GM18502 (cell line): Measurements from ENCODE around the gene SSR3.
"Not testable (repeated sequence)": the region's sequence is repeated elsewhere in the genome, so short reads cannot be mapped to it uniquely, and the experiment has no call there.

Source experiments
- ATAC-seq: cut with Tn5 transposase; IDR thresholded peaks from one replicate; pipeline ENCODE4 v1.9.1; 2021; ENCODE audit warnings: mild to moderate bottlenecking; ENCODE audit not compliant: unreplicated experiment, poor library complexity

Gene SSR3

DNA sequence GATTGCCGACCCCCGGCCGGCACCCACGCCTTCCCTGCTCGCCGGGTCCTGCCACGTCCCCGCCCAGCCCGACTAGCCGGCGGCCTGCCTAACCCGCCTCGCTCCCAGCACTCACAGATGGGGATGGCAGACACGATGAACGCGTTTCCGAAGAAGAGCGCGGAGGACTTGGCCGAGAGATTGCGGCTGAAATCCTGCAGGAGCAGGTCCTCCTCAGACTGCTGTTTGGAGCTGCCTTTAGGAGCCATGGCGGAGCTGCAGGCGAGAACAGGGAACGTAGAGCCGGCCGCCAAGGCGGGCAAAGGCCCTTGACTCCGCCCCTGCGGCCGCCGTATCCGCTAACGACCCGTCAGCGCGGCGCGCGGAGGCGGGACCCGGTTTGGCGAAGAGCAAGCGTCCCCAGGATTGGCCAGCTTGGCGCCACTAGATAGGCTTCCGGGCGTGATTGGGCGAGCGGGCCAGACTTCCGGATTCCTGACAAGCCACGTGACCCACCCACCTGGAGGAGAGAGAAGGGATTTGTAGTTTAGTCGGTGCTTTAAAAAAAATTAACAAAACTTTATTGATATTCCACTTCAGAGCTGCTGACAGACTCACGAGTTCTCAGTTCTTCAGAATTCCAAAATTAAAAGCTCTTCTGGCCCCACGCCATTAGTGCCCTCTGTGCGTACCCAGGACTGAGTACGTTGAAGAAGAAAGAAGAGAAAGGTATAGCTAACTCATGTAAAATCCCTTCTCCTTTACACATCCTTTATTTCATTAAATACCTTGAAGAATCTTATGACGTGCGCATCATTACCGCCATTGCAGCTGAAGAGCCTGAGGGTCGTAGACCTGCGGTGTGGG is at the start of gene SSR3:
SSR3 (minus strand) TSS at position 276 of the 846 bp plus-strand sequence; CDS start at position 248, 28 bp downstream.
- ATAC-seq = peak; percentile 99

GRCh38 chr3:156604064-156604641 is 49.2 kb upstream of the SSR3 start:
- ATAC-seq = no peak

DNA sequence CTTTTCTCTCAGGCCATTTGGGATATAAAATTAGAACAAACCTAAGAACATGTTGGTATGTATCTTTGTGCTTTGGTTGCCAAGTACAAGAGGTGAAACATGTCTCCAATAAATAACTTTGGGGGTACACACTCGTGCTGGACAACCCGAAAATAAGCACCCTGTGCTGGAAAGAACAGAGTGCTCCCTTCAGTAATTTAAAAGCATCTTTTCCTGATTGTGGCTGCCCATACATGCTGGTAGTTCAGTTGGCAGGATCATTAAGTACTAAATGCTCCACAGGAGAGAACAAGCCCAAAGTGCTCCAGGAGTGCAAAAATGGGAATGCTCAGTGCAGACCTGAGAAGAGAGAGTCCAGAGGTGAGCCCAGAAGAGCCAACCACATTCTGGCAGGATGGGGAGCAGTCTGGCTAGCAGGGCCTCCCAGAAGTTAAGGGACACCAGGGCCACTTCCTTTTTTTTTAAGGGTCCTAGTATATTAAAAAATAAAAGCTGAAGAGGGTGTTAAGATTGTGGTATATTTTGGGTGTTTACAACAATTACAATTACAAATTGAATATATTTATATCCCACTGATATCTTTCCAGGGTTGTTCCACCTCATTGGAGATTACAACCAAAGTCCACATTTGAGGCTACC is 48.6 kb upstream of the SSR3 start:
- ATAC-seq = no peak

- no peak for ATAC-seq
Observed at GRCh38 chr3:156602424-156602823, 47.5 kb upstream of the SSR3 start.

DNA sequence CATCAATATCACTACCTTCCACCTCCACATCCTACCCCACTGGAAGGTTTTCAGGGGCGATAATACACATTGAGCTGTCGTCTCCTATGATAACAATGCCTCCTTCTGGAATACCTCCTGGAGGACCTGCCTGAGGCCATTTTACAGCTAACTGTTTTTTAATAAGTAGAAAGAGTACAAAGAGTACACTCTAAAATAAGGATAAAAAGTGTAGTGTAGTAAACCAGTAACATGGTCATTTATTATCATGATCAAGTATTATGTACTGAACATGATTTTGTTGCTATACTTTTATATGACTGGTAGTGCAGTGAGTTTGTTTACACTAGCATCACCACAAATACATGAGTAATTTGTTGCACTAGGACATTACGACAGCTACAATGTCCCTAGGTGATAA is 46.6 kb upstream of the SSR3 start:
- ATAC-seq = no peak

DNA sequence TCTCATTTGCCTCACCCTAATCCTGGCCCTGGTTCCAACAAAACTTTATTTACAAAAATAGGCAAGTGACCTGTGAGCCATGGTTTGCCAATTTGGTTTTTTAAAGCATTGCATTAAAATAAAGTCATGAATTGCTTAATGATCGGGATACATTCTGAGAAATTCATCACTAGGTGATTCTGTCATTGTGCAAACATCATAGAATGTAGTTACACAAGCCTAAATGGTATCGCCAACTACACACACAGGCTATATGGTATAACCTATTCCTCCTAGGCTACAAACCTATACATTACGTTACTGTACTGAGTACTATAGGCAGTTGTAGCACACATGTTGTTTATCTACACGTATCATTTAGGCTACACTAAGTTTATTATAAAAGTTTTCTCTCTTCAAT is 45.9 kb upstream of the SSR3 start:
- ATAC-seq = no peak

DNA sequence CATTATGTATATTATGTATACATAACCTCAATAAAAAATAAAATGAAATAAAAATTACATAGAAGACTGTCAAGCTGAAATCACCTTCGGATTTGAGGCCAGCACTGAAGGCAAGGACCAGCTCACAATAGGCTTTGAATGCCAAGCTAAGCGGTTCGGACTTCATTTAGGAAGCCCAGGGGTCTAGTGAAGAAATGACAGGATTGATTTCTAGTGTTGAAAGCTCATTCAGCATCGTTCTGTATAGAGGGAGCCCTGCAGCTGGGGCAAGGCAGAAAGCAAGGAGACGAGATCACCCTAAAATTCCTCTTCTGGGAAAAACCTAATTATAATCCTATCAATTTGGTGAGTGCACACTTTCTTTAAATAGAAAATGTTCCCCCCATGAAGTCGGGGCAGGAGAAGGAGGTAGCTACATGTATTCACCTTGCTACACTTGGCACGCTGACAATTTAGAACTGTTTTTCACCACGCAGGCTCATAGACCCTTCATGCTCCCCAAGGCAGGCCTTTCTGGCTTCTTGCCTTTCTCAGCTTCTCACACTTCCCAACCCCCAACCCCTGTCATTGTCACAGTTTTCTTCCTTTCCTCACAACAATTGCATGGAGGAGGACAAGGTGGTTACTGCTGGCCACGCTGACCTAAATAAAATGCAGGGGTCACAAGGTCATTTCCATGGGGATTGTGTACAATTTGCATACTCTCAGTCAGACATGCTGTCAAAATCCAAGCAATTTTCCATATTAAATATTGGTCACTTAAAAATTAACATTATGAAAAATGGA is 44.4 kb upstream of the SSR3 start:
- no peak for ATAC-seq

DNA sequence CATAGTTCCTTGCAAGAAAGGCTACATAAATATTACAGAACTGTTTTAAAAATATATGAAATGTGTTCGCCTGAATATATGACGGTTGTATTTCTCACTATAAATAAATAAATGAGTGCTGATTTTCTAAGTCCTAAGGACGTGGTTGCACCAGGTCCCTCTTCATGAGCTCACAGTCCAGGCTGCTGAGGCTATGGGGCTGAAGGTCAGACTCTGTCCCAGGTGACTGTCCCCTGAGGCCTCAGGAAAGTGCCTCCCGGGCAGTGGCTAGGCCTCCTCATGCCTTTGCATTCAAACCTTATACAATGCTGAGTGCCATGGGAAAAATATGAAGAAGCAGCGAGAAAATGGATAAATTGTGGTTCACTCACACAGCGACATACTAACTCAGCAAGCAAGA is 43.5 kb upstream of the SSR3 start:
- ATAC-seq = no peak

DNA sequence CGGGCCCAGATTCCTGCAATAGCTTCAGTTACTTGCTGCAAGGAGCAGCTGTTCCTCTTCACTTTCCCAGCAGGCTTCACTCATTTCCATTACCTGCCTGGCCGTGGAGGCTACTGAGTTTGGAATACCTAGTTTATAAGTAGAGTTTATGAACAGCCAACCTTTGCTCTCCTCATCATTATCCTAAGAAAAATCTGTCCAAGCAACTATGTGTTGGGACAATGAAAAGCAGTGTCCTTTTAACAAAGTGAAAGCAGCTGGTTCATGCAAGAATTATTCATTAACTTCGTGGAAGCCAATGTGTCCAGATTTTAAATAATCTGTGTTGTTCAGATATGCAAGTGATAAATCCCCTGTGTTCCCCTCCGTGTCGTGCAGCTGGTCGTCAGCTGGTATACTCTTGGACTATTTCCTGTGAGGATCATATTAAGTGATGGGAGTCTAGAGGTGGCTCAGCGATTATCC is 39.3 kb upstream of the SSR3 start:
- ATAC-seq = no peak

- no peak for ATAC-seq
Observed at GRCh38 chr3:156593814-156594213, 38.9 kb upstream of the SSR3 start.

DNA sequence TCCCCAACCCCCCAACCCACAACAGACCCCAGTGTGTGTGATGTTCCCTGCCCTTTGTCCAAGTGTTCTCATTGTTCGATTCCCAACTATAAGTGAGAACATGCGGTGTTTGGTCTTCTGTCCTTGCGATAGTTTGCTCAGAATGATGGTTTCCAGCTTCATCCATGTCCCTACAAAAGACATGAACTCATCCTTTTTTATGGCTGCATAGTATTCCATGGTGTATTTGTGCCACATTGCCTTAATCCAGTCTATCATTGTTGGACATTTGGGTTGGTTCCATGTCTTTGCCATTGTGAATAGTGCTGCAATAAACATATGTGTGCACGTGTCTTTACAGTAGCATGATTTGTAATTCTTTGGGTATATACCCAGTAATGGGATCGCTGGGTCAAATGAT is 34.9 kb upstream of the SSR3 start:
- ATAC-seq = not testable (repeated sequence)

GRCh38 chr3:156587760-156588069 is 32.8 kb upstream of the SSR3 start:
- ATAC-seq = no peak

- peak; percentile 55 for ATAC-seq
Observed at GRCh38 chr3:156586905-156587759, 32.2 kb upstream of the SSR3 start.

GRCh38 chr3:156583469-156583868 is 28.6 kb upstream of the SSR3 start:
- no peak for ATAC-seq

DNA sequence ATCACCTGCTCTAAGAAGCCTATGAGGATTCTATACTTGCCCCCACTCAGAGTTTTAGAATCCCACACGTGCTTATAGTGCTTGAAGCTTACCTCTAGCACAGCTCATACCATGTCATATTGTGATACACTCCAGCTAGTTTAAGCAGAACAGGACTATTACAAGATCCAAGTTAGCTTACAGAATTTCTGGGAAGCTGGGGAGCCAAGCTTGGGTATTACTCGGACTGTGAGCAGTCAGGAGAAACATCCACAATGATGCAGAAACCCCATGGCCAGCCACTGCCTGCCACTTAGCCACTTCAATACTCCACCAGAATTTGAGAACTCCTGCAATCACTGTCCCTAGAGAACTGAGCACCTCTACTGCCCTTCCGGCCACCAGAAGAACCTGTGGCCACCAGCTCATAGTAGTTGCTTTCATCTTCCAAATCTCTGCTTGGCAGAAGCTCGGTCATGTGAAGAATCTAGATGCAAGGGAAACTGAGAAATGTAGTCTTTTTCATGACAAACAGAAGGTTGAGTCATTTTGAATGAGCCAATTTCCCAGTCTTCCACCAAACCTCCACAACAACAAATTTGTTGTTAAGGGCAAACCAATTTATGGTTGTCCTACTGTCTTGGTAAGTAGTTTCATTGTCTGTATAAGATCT is 27.7 kb upstream of the SSR3 start:
- ATAC-seq = no peak

DNA sequence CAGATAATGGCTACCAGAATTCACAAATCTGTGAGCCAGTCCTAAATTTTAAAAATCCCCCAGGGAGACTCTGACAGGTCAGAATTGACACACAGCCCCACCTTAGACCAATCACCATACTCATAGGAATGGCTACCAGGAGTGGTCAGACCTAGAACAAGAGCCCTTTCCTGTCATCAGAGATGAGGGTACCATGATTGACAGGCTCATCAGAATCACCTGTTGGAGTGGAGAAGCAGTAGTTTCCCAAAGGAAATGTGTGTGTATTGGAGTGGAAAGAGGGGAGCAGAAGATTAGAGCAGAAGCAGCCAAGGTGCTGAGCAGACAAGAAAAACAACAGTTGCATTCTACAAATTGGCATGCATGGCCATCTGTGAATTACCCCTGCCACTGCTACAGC is 27.0 kb upstream of the SSR3 start:
- ATAC-seq = no peak

- no peak for ATAC-seq
Observed at GRCh38 chr3:156581033-156581432, 26.1 kb upstream of the SSR3 start.

DNA sequence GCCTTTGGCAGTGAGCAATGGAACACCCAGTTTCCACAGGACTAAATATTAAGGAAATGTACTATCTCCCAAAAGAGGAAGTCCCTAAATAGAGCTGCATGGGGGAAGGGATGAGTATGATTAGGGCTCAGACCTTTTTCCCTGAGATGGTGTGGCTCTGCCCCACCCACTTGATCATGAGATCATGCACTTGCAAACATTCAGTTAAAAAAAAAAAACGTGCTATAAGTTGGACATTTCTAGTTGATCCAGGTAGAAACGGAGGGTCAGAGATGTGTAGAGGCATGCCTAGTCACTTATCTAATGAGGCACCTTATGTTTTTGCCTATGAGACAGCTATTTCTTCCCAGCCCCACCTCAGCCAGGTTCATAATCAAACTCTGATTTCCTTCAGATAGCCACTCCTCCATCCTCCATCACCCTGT is 24.5 kb upstream of the SSR3 start:
- ATAC-seq = no peak

GRCh38 chr3:156577736-156578135 is 22.8 kb upstream of the SSR3 start:
- no peak for ATAC-seq
